IMR-90 (cell line): ENCODE data around the gene TMEM30A. TPM values are rescaled to one million over a fixed set of nuclear protein-coding genes. Genes with fewer than 3 reads are reported as not detected.

Source experiments
- polyA plus RNA-seq, 3 experiments: library from polyadenylated mRNA; depleted of rRNA; stranded (reverse); fragments of >200 nt; gene quantifications; 2 replicates each; pipeline ENCODE4 v1.2.3, GENCODE V29; 2012; ENCODE audit warnings: low replicate concordance in 1 of 3
- total RNA-seq: library from RNA; depleted of rRNA; stranded (reverse); fragments of >200 nt; gene quantifications from 2 replicates; pipeline ENCODE4 v1.2.3, GENCODE V29; 2012; rRNA removed

The TMEM30A gene
- total and polyA plus RNA-seq, 2 of the 4 experiments (the other 2 are of a cell fraction): 48.5 to 111 TPM

Other genes starting within 250 kb of the TMEM30A start
- 452 and 502 TPM in 2 replicates for gene COL12A1, start 78.7 kb downstream of the TMEM30A start, total RNA-seq
- gene COL12A1, start 78.7 kb downstream of the TMEM30A start, polyA plus RNA-seq (2012; rRNA removed): 307 and 350 TPM in 2 replicates
- 85.8 and 776 TPM in 2 replicates for gene COX7A2, start 41.0 kb downstream of the TMEM30A start, total RNA-seq
- 174 and 185 TPM in 2 replicates for gene COX7A2, start 41.0 kb downstream of the TMEM30A start, polyA plus RNA-seq (2012; rRNA removed)
- under 0.01 TPM in 2 replicates for gene FILIP1, start 209.0 kb upstream of the TMEM30A start, total RNA-seq
- 0.03 TPM in 1 of 2 replicates, not detected in the other for gene FILIP1, start 209.0 kb upstream of the TMEM30A start, polyA plus RNA-seq (2012; rRNA removed)